Endothelial cell of umbilical vein (primary cell): ENCODE measurements around the gene CHN2. TPM values are rescaled to one million over a fixed set of nuclear protein-coding genes. Genes with fewer than 3 reads are reported as not detected.

ENCODE experiments used
- BruUV-seq: library from RNA; stranded (reverse); fragments of 400-500 nt; replicated peaks from 2 replicates; lab custom pipeline; 2021; lab: Mats Ljungman, UMichigan
- CTCF ChIA-PET: fragments of 300-600, 350-600 bp; sonication (Branson Sonifier 250); formaldehyde crosslinking; loops from one replicate; lab custom pipeline; 2021; ENCODE audit warnings: antibody characterized with exemption, inconsistent platforms; lab: Charles Lee
- POLR2A ChIA-PET: fragments of 300-600, 350-600 bp; sonication (Branson Sonifier 250); formaldehyde crosslinking; loops from one replicate; lab custom pipeline; 2021; ENCODE audit warnings: antibody characterized with exemption, inconsistent platforms; lab: Charles Lee
- DNase-seq: peaks from one replicate; pipeline ENCODE4 v3.0.0-alpha.2; 2011; ENCODE audit warnings: low read depth, low spot score
- FAIRE-seq: peaks from 2 replicates; lab custom pipeline; 2011; peaks lifted over from hg19 to GRCh38; lab: Jason Lieb, UNC
- H2AFZ ChIP-seq: 2 replicates; pipeline ENCODE4 v1.6.0; 2012; ENCODE audit warnings: low read depth, low read length, control low read depth, inconsistent platforms
- H3K27ac ChIP-seq: 2 replicates; pipeline ENCODE4 v1.5.1; 2011; ENCODE audit warnings: low read depth, mild to moderate bottlenecking, control low read depth, low read length, moderate library complexity; ENCODE audit not compliant: insufficient read depth
- H3K27me3 ChIP-seq, 2 experiments: 2 replicates each; pipeline versions ENCODE4 v1.6.0 to v1.6.1; 2011; ENCODE audit warnings: low read length in 2 of 2, mixed read lengths in 1 of 2; ENCODE audit not compliant: control insufficient read depth in 2 of 2, insufficient read depth in 2 of 2
- H3K36me3 ChIP-seq, 2 experiments: 2 replicates in 1 of 2; 3 replicates in 1 of 2; pipeline ENCODE4 v1.5.1; 2011; ENCODE audit warnings: low read length in 2 of 2, mild to moderate bottlenecking in 1 of 2, moderate library complexity in 1 of 2; ENCODE audit not compliant: control insufficient read depth in 2 of 2, insufficient read depth in 2 of 2; ENCODE audit errors: extremely low read depth in 1 of 2
- H3K4me1 ChIP-seq: 3 replicates; pipeline ENCODE4 v1.5.1; 2011; ENCODE audit warnings: mild to moderate bottlenecking, low read length; ENCODE audit not compliant: control insufficient read depth, insufficient read depth; ENCODE audit errors: extremely low read depth
- H3K4me2 ChIP-seq: 2 replicates; pipeline ENCODE4 v1.6.1; 2011; ENCODE audit warnings: low read length, control low read depth, mixed read lengths; ENCODE audit not compliant: insufficient read depth
- H3K4me3 ChIP-seq, 3 experiments: fragments of 200-600 bp in 1 of 3; sonication (generic), shearing (Covaris generic) in 1 of 3; replicated peaks in 1 of 3; 2 replicates each; pipeline ENCODE4 v1.5.1; 2011 to 2016; ENCODE audit warnings: control low read depth in 3 of 3, low read length in 3 of 3, mild to moderate bottlenecking in 2 of 3, inconsistent platforms in 1 of 3, low read depth in 1 of 3, moderate library complexity in 1 of 3; ENCODE audit not compliant: insufficient read depth in 1 of 3
- H3K79me2 ChIP-seq: 2 replicates; pipeline ENCODE4 v1.6.0; 2012; ENCODE audit warnings: low read length, inconsistent platforms; ENCODE audit not compliant: control insufficient read depth, insufficient read depth
- H3K9ac ChIP-seq: replicated peaks from 2 replicates; pipeline ENCODE3; 2011; ENCODE audit warnings: low read length, control low read depth; ENCODE audit not compliant: insufficient read depth; ENCODE audit errors: extremely low read depth
- H3K9me1 ChIP-seq: replicated peaks from 3 replicates; pipeline ENCODE4 v1.6.0; 2011; ENCODE audit warnings: mild to moderate bottlenecking, low read length; ENCODE audit not compliant: control insufficient read depth, insufficient read depth; ENCODE audit errors: extremely low read depth
- H3K9me3 ChIP-seq: replicated peaks from 2 replicates; pipeline ENCODE4 v1.5.1; 2012; ENCODE audit warnings: low read length, inconsistent platforms; ENCODE audit not compliant: control insufficient read depth, insufficient read depth
- H4K20me1 ChIP-seq: replicated peaks from 2 replicates; pipeline ENCODE3; 2011; ENCODE audit warnings: mild to moderate bottlenecking, low read length; ENCODE audit not compliant: control insufficient read depth, insufficient read depth; ENCODE audit errors: extremely low read depth
- EZH2 ChIP-seq: IDR thresholded peaks from 2 replicates; pipeline ENCODE4 v1.6.1; 2012; ENCODE audit warnings: borderline replicate concordance, low read depth, mild to moderate bottlenecking, moderate library complexity, low read length, inconsistent platforms; ENCODE audit not compliant: severe bottlenecking
- FOS ChIP-seq: IDR thresholded peaks from 2 replicates; pipeline ENCODE4 v1.6.1; 2011; ENCODE audit warnings: mild to moderate bottlenecking, low read length, moderate library complexity, borderline replicate concordance; ENCODE audit not compliant: insufficient read depth
- GATA2 ChIP-seq: IDR thresholded peaks from 2 replicates; pipeline ENCODE4 v1.7.0; 2011; ENCODE audit warnings: low read depth, mild to moderate bottlenecking, moderate library complexity, mixed read lengths, low read length; ENCODE audit not compliant: insufficient read length, insufficient read depth
- JUN ChIP-seq: IDR thresholded peaks from 2 replicates; pipeline ENCODE4 v1.6.1; 2011; ENCODE audit warnings: borderline replicate concordance, low read depth; ENCODE audit not compliant: insufficient read length, insufficient read depth
- MYC ChIP-seq: IDR thresholded peaks from one replicate; pipeline ENCODE4 v1.6.1; 2011; ENCODE audit warnings: mild to moderate bottlenecking, low read depth, low read length
- POLR2A ChIP-seq: IDR thresholded peaks from 2 replicates; pipeline ENCODE4 v1.6.1; 2012; ENCODE audit warnings: low read depth, mild to moderate bottlenecking, control low read depth, low read length
- POLR2AphosphoS5 ChIP-seq: IDR thresholded peaks from 2 replicates; pipeline ENCODE4 v1.6.1; 2012; ENCODE audit warnings: low read depth, mild to moderate bottlenecking, control low read depth, low read length, moderate library complexity; ENCODE audit not compliant: insufficient read depth
- dilution Hi-C: fragments of 300-500 bp; cut with MboI; formaldehyde crosslinking; loops from one replicate; pipeline ENCODE4 v1.15.0; 2019; ENCODE audit warnings: low sequenced_read_pairs; ENCODE audit not compliant: extremely low pct_ligation_motif_present
- intact Hi-C: fragments of 100-400 bp; cut with micrococcal nuclease; formaldehyde crosslinking; loops from one replicate; pipeline ENCODE4 v1.10.0; 2022
- polyA plus RNA-seq, 4 experiments: library from polyadenylated mRNA; depleted of rRNA in 3 of 4; stranded (reverse) in 3 of 4; unstranded in 1 of 4; fragments of >200 nt; gene quantifications; 2 replicates each; pipeline versions ENCODE4 v1.2.1 to v1.2.3, GENCODE V29; 2011 to 2012; ENCODE audit warnings: missing spikeins in 1 of 4
- total RNA-seq: library from RNA; stranded (reverse); gene quantifications from 2 replicates; pipeline ENCODE4 v1.2.3, GENCODE V29; 2021
- TF ChIP-seq, protein P1 (sequence below): IDR thresholded peaks from 2 replicates; pipeline ENCODE4 v1.6.1; 2011; ENCODE audit not compliant: insufficient read depth, insufficient read length
- TF ChIP-seq, protein P2 (sequence below), 2 donors: IDR thresholded peaks; 1 replicate in 1 of 2; 2 replicates in 1 of 2; pipeline ENCODE4 v1.5.1; 2011; ENCODE audit warnings: low read length in 2 of 2, mild to moderate bottlenecking in 2 of 2, moderate library complexity in 2 of 2, control low read depth in 1 of 2, inconsistent platforms in 1 of 2, low read depth in 1 of 2; ENCODE audit not compliant: insufficient read depth in 1 of 2; ENCODE audit errors: extremely low read depth in 1 of 2

Gene CHN2
- total and polyA plus RNA-seq, 2 donors (not counting 3 experiments of a cell fraction or from before 2014, with no cell fraction given), result 1.4 to 5.0 TPM

DNA sequence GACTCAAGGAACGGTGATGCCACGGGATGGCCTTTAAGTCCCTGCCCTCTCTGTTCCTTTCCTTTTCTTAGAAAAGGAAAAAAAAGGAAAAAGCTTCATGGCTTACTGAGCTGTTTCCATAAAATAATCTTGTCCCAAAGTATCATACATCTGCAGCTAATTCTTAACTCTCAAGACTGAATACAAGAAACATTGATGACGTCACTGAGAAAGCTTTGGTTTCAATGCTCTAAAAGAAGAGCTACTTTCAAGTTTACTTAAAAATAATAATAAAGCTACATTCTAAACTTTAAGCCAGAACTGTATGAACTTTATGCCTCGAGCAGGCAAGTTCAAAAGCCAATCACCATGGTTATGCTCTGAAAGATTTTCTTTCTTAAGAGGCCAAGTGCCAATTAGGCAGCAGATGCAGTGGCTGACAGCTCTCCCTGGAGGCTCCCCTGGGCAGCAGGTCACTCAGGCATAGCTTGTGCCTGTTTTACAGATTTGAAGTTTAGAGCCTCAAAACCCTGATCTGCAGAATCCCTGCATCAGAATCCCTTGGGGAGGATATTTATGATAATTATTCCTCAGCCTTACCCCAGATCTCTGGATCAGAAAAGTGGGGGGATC is 165.0 kb downstream of the CHN2 start:
- Histone ChIP-seq H3K4me3 (no peak overlapping the region), H4K20me1 (no peaks in the 10 kb centered on the region), H3K9ac (no peak overlapping the region), H3K4me2 (no peak overlapping the region), H2AFZ (no peak overlapping the region), H3K4me1 (no peaks in the 10 kb centered on the region), H3K9me1 (no peaks in the 10 kb centered on the region), H3K9me3 (no peaks in the 10 kb centered on the region), H3K27ac (no peak overlapping the region), H3K79me2 (no peaks in the 10 kb centered on the region), H3K36me3 (no peaks in the 10 kb centered on the region), H3K27me3 (peaks cover 0 to 2% of the 10 kb centered on the region in 2 experiments)
- no peak for DNase-seq
- ChIA-PET CTCF (no interaction called here), POLR2A (no interaction called here)
- dilution Hi-C loops (no loop called here), intact Hi-C loops (no loop called here)
- TF ChIP-seq, protein P1, sequence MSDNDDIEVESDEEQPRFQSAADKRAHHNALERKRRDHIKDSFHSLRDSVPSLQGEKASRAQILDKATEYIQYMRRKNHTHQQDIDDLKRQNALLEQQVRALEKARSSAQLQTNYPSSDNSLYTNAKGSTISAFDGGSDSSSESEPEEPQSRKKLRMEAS, result no peak
- TF ChIP-seq POLR2AphosphoS5, result no peak
- TF ChIP-seq JUN, result no peak
- no peak for TF ChIP-seq GATA2
- TF ChIP-seq, protein P2, sequence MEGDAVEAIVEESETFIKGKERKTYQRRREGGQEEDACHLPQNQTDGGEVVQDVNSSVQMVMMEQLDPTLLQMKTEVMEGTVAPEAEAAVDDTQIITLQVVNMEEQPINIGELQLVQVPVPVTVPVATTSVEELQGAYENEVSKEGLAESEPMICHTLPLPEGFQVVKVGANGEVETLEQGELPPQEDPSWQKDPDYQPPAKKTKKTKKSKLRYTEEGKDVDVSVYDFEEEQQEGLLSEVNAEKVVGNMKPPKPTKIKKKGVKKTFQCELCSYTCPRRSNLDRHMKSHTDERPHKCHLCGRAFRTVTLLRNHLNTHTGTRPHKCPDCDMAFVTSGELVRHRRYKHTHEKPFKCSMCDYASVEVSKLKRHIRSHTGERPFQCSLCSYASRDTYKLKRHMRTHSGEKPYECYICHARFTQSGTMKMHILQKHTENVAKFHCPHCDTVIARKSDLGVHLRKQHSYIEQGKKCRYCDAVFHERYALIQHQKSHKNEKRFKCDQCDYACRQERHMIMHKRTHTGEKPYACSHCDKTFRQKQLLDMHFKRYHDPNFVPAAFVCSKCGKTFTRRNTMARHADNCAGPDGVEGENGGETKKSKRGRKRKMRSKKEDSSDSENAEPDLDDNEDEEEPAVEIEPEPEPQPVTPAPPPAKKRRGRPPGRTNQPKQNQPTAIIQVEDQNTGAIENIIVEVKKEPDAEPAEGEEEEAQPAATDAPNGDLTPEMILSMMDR (IDR thresholded peaks at IDR 0.05; ENCODE audit: extremely low read depth in 1 of 2, insufficient read depth in 1 of 2, low read depth in 1 of 2, low read length in 2 of 2), result no peak
- TF ChIP-seq EZH2, result no peak
- no peak for TF ChIP-seq MYC
- TF ChIP-seq FOS, result no peak
- no peak for TF ChIP-seq POLR2A
- FAIRE-seq, result no peak
- no TSS peak for BruUV-seq
